Natural killer cell (primary cell): ENCODE data around the gene UBTD1. TPM values are rescaled to one million over a fixed set of nuclear protein-coding genes. Genes with fewer than 3 reads are reported as not detected.

Experiments
- ATAC-seq, 3 donors: fragments of 150-1000 bp in 2 of 3; fragments of 200-7000 bp in 1 of 3; cut with Tn5 transposase; 1 replicate in 1 of 3; 2 replicates in 2 of 3; pipeline ENCODE4 v1.10.0; 2021; ENCODE audit warnings: mild to moderate bottlenecking in 2 of 3, moderate library complexity in 2 of 3
- DNase-seq, 2 donors: peaks; one replicate each; pipeline versions ENCODE4 v3.0.0 to v3.0.0-alpha.2; 2013 to 2021; ENCODE audit warnings: mixed read lengths in 1 of 2
- H3K27ac ChIP-seq: one replicate; pipeline ENCODE4 v1.5.1; 2013; ENCODE audit warnings: mild to moderate bottlenecking, low read length
- H3K27me3 ChIP-seq: one replicate; pipeline ENCODE4 v1.6.1; 2013; ENCODE audit warnings: low read length; ENCODE audit not compliant: control insufficient read depth, insufficient read depth
- H3K36me3 ChIP-seq: one replicate; pipeline ENCODE4 v1.6.1; 2013; ENCODE audit warnings: low read length; ENCODE audit not compliant: control insufficient read depth, insufficient read depth
- H3K4me1 ChIP-seq: one replicate; pipeline ENCODE4 v1.6.1; 2013; ENCODE audit warnings: low read length; ENCODE audit not compliant: control insufficient read depth, insufficient read depth
- H3K4me3 ChIP-seq: one replicate; pipeline ENCODE4 v1.5.1; 2013; ENCODE audit warnings: low read length
- H3K9me3 ChIP-seq: one replicate; pipeline ENCODE4 v1.6.1; 2013; ENCODE audit warnings: low read length; ENCODE audit not compliant: control insufficient read depth, insufficient read depth
- H3K27ac Mint-ChIP-seq, 2 donors: one replicate each; pipeline ENCODE4 v1.8.0; 2022; ENCODE audit warnings: mild to moderate bottlenecking in 2 of 2, mixed read lengths in 2 of 2, moderate library complexity in 1 of 2
- H3K27me3 Mint-ChIP-seq, 2 donors: one replicate each; pipeline ENCODE4 v1.8.0; 2022; ENCODE audit warnings: low read depth in 2 of 2, mixed read lengths in 2 of 2
- H3K36me3 Mint-ChIP-seq: one replicate; pipeline ENCODE4 v1.8.0; 2022; ENCODE audit warnings: mixed read lengths
- H3K4me1 Mint-ChIP-seq, 2 donors: one replicate each; pipeline ENCODE4 v1.8.0; 2022; ENCODE audit warnings: mixed read lengths in 2 of 2
- H3K4me3 Mint-ChIP-seq: one replicate; pipeline ENCODE4 v1.8.0; 2022; ENCODE audit warnings: mild to moderate bottlenecking, moderate library complexity, mixed read lengths
- H3K9me3 Mint-ChIP-seq, 2 donors: one replicate each; pipeline ENCODE4 v1.8.0; 2022; ENCODE audit warnings: mixed read lengths in 2 of 2
- WGBS: methylation state at CpG from one replicate; pipeline ENCODE4 v1.1.7; 2013; ENCODE audit warnings: missing lambda C conversion rate; ENCODE audit not compliant: insufficient coverage; 5-methylcytosine and 5-hydroxymethylcytosine counted together
- intact Hi-C: fragments of 100-400 bp; cut with micrococcal nuclease; formaldehyde crosslinking; loops from one replicate; pipeline ENCODE4 v1.14.2; 2022
- total RNA-seq, 4 donors: library from RNA; stranded (reverse); fragments of 120-200 nt in 1 of 4; gene quantifications; one replicate each; pipeline versions ENCODE4 v1.2.3 to v1.2.4, GENCODE V29; 2013 to 2022
- TF ChIP-seq, protein P1 (sequence below): fragments of 200-600 bp; IDR thresholded peaks from one replicate; pipeline ENCODE4 v1.8.0; 2022; ENCODE audit warnings: antibody characterized with exemption

The UBTD1 gene
- total RNA-seq, 3 donors from 2014 or later (not counting 1 experiment from before 2014, with no cell fraction given), result 0.70 to 1.1 (median 0.75) TPM

DNA sequence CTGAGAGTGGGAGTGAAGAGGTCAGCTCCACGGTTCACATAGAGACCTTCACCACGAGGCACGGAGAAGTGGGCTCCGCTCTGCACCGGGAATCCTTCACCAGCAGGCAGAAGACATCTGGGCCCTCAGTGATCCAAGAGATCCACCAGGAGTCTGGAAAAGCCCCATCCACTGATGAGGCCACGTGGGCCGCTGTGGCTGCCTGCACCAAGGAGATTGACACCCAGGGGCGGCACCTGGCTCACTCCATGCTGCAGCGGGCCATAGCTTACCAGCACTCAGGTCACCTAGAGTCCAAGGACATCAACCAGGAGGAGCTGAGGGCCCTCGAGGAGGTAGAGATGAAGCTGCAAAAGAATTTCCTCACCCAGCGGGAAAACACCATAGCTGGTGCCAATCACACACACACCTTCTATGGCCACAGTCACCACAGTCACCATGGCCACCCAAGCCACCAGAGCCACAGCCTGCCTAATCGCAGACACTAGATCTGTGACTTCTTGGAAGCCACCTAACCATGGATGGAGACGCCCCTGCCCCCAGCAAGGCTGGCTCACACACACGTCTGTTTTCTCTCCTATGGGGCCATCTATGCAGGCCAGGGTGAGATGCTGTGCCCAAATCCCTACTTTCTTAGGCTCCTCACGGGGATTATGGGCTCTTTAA lies 91.5 kb downstream of the UBTD1 start:
- H3K36me3 ChIP-seq, result no peaks in the 10 kb centered on the region
- 65% methylated on average over 15 of the region's 15 CpGs for WGBS
- peaks cover 25% of the 10 kb centered on the region for H3K4me1 ChIP-seq
- TF ChIP-seq, protein P1, sequence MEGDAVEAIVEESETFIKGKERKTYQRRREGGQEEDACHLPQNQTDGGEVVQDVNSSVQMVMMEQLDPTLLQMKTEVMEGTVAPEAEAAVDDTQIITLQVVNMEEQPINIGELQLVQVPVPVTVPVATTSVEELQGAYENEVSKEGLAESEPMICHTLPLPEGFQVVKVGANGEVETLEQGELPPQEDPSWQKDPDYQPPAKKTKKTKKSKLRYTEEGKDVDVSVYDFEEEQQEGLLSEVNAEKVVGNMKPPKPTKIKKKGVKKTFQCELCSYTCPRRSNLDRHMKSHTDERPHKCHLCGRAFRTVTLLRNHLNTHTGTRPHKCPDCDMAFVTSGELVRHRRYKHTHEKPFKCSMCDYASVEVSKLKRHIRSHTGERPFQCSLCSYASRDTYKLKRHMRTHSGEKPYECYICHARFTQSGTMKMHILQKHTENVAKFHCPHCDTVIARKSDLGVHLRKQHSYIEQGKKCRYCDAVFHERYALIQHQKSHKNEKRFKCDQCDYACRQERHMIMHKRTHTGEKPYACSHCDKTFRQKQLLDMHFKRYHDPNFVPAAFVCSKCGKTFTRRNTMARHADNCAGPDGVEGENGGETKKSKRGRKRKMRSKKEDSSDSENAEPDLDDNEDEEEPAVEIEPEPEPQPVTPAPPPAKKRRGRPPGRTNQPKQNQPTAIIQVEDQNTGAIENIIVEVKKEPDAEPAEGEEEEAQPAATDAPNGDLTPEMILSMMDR, result no peak
- Mint-ChIP-seq H3K27ac (peak overlapping the region in 1 of 2 donors; percentile 78), H3K4me3 (peak overlapping the region; percentile 60), H3K36me3 (no peaks in the 10 kb centered on the region), H3K4me1 (peaks cover 23 to 28% of the 10 kb centered on the region in 2 donors), H3K9me3 (no peaks in the 10 kb centered on the region), H3K27me3 (peaks cover 0 to 7% of the 10 kb centered on the region in 2 donors)
- DNase-seq (peak; percentile 46 to 64), ATAC-seq (peak; percentile 77 to 96 (median 87))
- H3K4me3 ChIP-seq, result no peak overlapping the region
- H3K9me3 ChIP-seq, result no peaks in the 10 kb centered on the region
- H3K27me3 ChIP-seq, result no peaks in the 10 kb centered on the region
- H3K27ac ChIP-seq, result no peak overlapping the region
- intact Hi-C loops, result no loop called here

DNA sequence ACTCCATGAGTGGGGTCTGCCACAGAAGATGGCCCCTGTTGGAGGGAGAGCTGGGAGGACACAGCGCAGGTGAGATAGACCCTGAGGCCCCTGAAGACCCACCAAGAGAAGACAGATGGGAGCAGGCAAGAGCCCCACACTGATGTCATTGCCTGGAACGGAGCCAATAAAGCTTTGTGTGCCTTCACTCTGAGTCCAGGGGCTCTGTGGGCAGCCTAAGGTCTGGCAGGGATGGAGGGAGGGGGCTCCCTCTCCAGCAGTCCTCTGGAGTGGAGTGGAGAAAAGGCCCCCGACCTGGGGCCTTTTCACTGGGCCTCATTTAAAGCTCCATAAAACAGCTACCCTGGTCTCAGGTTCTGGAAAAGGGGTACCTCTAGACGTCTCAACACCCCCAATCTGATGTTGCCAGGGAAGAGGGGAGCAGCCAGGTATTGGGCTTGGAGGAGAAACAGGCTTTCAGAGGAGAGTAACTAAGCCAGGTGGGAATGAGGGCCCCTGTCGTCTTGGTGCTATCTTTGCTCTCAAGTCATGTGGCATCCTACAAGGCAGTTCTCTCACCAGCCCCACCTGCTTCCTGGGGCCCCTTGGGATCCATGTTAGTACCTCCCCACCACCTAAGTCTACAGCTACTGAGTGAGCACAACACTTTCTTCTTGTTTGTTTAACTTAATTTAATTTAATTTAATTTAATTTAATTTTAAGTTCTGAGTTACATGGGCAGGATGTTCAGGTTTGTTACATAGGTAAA lies 92.2 kb downstream of the UBTD1 start:
- no peaks in the 10 kb centered on the region for H3K9me3 Mint-ChIP-seq
- H3K27ac Mint-ChIP-seq, result peak overlapping the region in 1 of 2 donors; percentile 78
- 72% methylated on average over 4 of the region's 5 CpGs for WGBS
- no peak for DNase-seq
- H3K4me3 Mint-ChIP-seq, result peak overlapping the region; percentile 60
- H3K36me3 ChIP-seq, result no peaks in the 10 kb centered on the region
- H3K27me3 ChIP-seq, result no peaks in the 10 kb centered on the region
- intact Hi-C loops, result no loop called here
- H3K27me3 Mint-ChIP-seq, result peaks cover 0 to 7% of the 10 kb centered on the region in 2 donors
- peaks cover 23 to 24% of the 10 kb centered on the region in 2 donors for H3K4me1 Mint-ChIP-seq
- no peak overlapping the region for H3K27ac ChIP-seq
- ATAC-seq, result peak in 1 of 3 donors; percentile 16
- TF ChIP-seq, protein P1, result no peak
- no peaks in the 10 kb centered on the region for H3K9me3 ChIP-seq
- H3K36me3 Mint-ChIP-seq, result no peaks in the 10 kb centered on the region
- no peak overlapping the region for H3K4me3 ChIP-seq
- H3K4me1 ChIP-seq, result peaks cover 25% of the 10 kb centered on the region

DNA sequence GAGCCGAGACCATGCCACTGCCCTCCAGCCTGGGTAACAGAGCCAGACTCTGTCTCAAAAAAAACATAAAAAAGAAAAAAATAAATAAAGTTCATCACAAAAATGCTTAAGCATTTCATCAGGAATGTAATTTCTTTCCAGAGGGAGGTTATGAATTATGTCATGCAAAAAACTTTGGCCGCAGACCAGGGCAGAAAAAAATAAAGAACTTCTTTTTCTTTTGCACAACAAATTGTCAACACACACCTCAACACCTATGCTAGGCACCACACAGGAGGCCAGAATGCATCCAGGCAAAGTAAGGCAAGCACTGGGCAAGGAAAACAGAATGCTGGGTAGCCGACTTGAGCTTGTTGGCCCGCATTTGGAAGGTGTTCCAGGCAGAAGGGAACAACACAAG lies 94.7 kb downstream of the UBTD1 start:
- Histone ChIP-seq H3K27ac (no peak overlapping the region), H3K4me1 (peaks cover 25% of the 10 kb centered on the region), H3K36me3 (no peaks in the 10 kb centered on the region), H3K9me3 (no peaks in the 10 kb centered on the region), H3K4me3 (no peak overlapping the region), H3K27me3 (no peaks in the 10 kb centered on the region)
- Mint-ChIP-seq H3K4me3 (no peak overlapping the region), H3K27me3 (peaks cover 0 to 9% of the 10 kb centered on the region in 2 donors), H3K36me3 (no peaks in the 10 kb centered on the region), H3K9me3 (no peaks in the 10 kb centered on the region), H3K27ac (no peak overlapping the region), H3K4me1 (peaks cover 23 to 24% of the 10 kb centered on the region in 2 donors)
- TF ChIP-seq, protein P1, result no peak
- ATAC-seq (no peak), DNase-seq (no peak)
- intact Hi-C loops, result no loop called here
- 96% methylated on average over 3 of the region's 4 CpGs for WGBS
